WTC11 (cell line): ENCODE measurements around the gene DNAAF8.

Source experiments
- AFF4 ChIP-seq: sonication (generic); formaldehyde crosslinking; IDR thresholded peaks from 2 replicates; pipeline ENCODE4 v1.8.1; 2023; ENCODE audit warnings: mild to moderate bottlenecking, missing genetic modification reagents, borderline replicate concordance
- ATF1 ChIP-seq: sonication (generic); formaldehyde crosslinking; IDR thresholded peaks from 2 replicates; pipeline ENCODE4 v1.8.1; 2023; ENCODE audit warnings: mild to moderate bottlenecking, moderate library complexity, missing genetic modification reagents
- ATF2 ChIP-seq: sonication (generic); formaldehyde crosslinking; IDR thresholded peaks from 2 replicates; pipeline ENCODE4 v1.8.1; 2022; ENCODE audit warnings: low read depth, missing genetic modification reagents, borderline replicate concordance
- ATF3 ChIP-seq: sonication (generic); formaldehyde crosslinking; conservative IDR thresholded peaks from 2 replicates; pipeline ENCODE4 v1.8.1; 2022; ENCODE audit warnings: mild to moderate bottlenecking, missing genetic modification reagents
- CBFB ChIP-seq: sonication (generic); formaldehyde crosslinking; IDR thresholded peaks from 2 replicates; pipeline ENCODE4 v1.8.1; 2022; ENCODE audit warnings: mild to moderate bottlenecking, low read depth, missing genetic modification reagents
- CTCF ChIP-seq: fragments of 200-600 bp; IDR thresholded peaks from 2 replicates; pipeline ENCODE4 v1.8.0; 2022; ENCODE audit warnings: antibody characterized with exemption
- E2F1 ChIP-seq: sonication (generic); formaldehyde crosslinking; IDR thresholded peaks from 2 replicates; pipeline ENCODE4 v1.8.0; 2022; ENCODE audit warnings: mild to moderate bottlenecking, missing genetic modification reagents
- ELF4 ChIP-seq: sonication (generic); formaldehyde crosslinking; IDR thresholded peaks from 2 replicates; pipeline ENCODE4 v1.8.1; 2022; ENCODE audit warnings: low read depth, mild to moderate bottlenecking, moderate library complexity, missing genetic modification reagents
- NFYB ChIP-seq: sonication (generic); formaldehyde crosslinking; conservative IDR thresholded peaks from 2 replicates; pipeline ENCODE4 v1.8.0; 2022; ENCODE audit warnings: low read depth, missing genetic modification reagents
- SMAD3 ChIP-seq: sonication (generic); formaldehyde crosslinking; IDR thresholded peaks from 2 replicates; pipeline ENCODE4 v1.8.0; 2022; ENCODE audit warnings: missing genetic modification reagents, mild to moderate bottlenecking, borderline replicate concordance
- ZNF121 ChIP-seq: sonication (generic); formaldehyde crosslinking; IDR thresholded peaks from 2 replicates; pipeline ENCODE4 v1.8.0; 2023; ENCODE audit warnings: missing genetic modification reagents

DNA sequence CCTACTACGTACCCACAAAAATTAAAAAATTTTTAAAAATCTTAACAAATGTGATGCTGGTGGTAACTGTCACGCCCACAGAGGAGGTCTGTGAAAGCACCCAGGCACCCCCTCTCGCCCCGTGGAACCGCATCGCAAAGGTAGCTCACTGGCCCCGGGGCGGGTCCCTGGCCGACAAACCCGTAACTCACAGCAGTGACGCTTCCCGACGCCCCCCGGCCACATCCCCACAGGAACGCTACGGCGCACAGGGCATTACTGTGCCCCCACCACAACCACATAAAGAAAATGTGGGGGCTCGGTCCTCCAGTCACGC, 632 bp upstream of the DNAAF8 start:
- TF ChIP-seq CTCF (no peak), SMAD3 (CRISPR knock-in tag) (no peak), E2F1 (CRISPR knock-in tag) (no peak), ATF3 (CRISPR knock-in tag) (no peak), ATF2 (no peak), CBFB (CRISPR knock-in tag) (no peak), ATF1 (no peak), NFYB (CRISPR knock-in tag) (no peak), AFF4 (no peak), ZNF121 (no peak), ELF4 (CRISPR knock-in tag) (no peak)
